ENCODE measurements around the gene FBXL12.

DNA sequence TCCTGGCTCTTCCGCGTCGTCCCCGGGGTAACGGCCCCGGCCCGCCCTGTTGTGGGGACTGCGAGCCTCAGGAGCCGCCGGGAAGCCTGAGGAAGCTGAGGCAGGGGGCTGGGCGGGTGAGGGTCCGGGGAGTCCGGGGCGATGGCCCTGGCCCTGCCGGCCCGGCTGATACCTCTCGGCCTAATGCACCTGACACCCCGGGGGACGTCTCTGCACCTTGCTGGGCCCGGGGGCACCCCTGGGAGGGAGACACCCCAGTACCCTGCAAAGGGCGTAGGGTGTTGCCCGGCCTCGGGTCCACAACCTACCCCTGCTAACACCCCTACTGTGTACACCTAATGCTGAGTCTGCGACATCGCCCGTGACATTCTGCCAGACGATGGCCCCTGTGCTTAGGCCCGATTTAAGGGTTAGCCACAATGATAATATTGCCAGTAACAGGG lies 16.6 kb upstream of the FBXL12 start:
- TF ChIP-seq POLR2AphosphoS5 (IDR thresholded peaks at IDR 0.05; ENCODE audit: low read depth, low read length) = no peak
- no peak for TF ChIP-seq POLR2A (IDR thresholded peaks at IDR 0.05; ENCODE audit: borderline replicate concordance, extremely low read depth, insufficient read depth, insufficient read length)

Data from HCT116 (cell line).